SJSA1 (cell line): ENCODE data around the gene DIS3L2. TPM values are rescaled to one million over a fixed set of nuclear protein-coding genes. Genes with fewer than 3 reads are reported as not detected.

Experiments used
- total RNA-seq: library from RNA; depleted of rRNA; stranded (reverse); fragments of >200 nt; shearing (Covaris generic); gene quantifications from 2 replicates; pipeline ENCODE4 v1.2.3, GENCODE V29; 2014; rRNA removed

DIS3L2 gene
- total RNA-seq, 1 experiment from 2014 or later, result 20.6 TPM

Other genes starting within 250 kb of the DIS3L2 start
- 27.1 and 34.2 TPM in 2 replicates for gene PDE6D, start 180.4 kb upstream of the DIS3L2 start, total RNA-seq
- gene COPS7B, start 175.3 kb upstream of the DIS3L2 start, total RNA-seq, result 12.3 and 24.9 TPM in 2 replicates
- gene NPPC, start 35.3 kb upstream of the DIS3L2 start, total RNA-seq, result not detected in 2 replicates